Astrocyte of the hippocampus (primary cell): ENCODE data around the gene PHRF1.
"Not testable (repeated sequence)": the region's sequence is repeated elsewhere in the genome, so short reads cannot be mapped to it uniquely, and the experiment has no call there.

Experiments
- DNase-seq: peaks from one replicate; pipeline ENCODE4 v3.0.0; 2011; ENCODE audit warnings: low read depth, low spot score

Gene PHRF1

GRCh38 chr11:573146-573759 lies 3.0 kb upstream of the PHRF1 start:
- DNase-seq: no peak

DNA sequence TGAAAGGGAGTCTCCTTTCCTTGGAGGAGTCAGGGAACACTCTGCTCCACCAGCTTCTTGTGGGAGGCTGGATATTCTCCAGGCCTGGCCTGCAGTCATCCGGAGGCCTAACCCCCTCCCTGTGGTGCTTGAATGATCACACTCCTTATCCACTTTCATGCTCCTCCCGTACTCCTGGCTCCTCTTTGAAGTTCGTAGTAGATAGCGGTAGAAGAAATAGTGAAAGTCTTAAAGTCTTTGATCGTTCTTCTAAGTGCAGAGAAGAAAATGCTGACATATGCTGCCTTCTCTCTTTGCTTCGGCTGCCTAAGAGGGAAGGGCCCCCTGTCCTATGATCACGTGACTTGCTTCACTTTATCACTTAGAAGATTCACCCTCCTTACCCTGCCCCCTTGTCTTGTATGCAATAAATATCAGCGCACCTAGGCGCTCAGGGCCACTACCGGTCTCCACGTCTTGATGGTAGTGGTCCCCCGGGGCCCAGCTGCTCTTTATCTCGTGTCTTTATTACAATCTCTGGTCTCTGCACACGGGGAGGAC lies 2.2 kb upstream of the PHRF1 start:
- not testable (repeated sequence) for DNase-seq

- no peak for DNase-seq
These were observed 1.5 kb upstream of the PHRF1 start for GRCh38 chr11:574632-575312.

DNA sequence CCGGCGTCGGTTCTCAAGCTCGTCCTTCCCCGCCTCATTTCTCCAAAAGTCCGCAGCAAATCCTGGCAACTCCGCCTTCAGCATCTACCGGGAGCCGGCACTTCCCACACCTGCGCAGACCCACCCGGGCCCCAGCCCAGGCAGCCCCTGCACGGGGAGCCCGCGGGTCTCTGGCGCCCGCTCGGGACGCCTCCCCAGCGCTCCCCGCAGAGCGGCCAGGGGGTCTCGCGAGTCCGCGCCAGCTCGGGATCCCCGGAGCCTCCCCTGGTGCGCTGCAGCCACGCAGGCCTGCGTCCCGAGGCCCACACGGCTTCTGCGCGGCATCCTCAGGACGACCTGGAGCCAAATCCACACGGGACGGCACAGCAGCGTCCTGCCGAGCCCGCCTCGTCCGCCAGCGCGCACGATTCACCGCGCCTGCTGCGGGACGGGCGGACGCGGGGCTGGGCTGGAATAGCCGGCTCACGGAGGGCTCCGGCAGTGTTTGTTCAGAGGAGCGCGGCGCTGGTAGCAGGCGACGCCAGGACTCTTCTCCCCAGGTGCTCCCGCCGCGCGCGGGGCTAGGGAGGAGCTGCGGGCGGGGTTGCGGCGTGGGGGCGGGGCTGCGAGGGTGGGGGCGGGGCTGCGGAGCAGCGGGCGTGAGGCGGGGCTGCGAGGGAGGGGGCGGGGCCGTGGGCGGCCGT lies 816 bp upstream of the PHRF1 start:
- peak; percentile 56 for DNase-seq

DNA sequence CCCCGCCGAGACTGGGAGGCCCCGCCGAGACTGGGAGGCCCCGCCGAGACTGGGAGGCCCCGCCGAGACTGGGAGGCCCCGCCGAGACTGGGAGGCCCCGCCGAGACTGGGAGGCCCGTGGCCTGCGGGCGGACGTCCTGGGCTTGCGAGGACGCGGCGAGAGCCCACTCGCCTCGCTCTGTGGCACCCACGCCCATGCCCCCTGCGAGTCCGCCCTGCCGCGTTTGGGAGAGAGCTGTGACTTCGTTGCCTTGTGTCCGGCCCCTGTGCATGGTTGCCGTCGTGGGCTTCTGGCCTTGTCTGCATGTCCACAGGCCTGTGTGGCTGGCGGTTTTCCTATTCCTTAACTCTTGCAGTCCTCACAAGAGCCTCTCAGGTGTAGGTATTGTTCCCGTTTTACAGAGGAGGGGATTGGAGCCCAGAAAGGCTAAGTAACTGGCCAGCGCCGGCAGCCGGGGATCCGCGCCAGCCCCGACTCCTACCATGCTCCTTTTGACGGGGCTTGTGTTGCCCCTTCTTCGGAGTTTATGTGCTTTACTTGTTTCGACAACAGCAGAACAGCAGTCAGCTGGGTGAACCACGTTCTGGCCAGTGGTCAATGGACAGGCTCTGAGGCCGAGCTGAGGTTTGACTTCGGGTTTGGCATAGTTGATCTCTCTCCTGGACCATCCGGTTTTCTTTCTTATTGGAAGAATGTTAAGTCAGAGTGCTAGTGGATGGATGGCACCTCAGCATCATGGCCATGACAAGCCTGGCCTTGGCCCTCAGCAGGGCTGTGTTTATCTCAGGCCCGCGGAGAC lies 741 bp downstream of the PHRF1 start:
- DNase-seq: peak; percentile 27

- no peak for DNase-seq
These were observed 1.3 kb downstream of the PHRF1 start for GRCh38 chr11:577611-577894.

DNA sequence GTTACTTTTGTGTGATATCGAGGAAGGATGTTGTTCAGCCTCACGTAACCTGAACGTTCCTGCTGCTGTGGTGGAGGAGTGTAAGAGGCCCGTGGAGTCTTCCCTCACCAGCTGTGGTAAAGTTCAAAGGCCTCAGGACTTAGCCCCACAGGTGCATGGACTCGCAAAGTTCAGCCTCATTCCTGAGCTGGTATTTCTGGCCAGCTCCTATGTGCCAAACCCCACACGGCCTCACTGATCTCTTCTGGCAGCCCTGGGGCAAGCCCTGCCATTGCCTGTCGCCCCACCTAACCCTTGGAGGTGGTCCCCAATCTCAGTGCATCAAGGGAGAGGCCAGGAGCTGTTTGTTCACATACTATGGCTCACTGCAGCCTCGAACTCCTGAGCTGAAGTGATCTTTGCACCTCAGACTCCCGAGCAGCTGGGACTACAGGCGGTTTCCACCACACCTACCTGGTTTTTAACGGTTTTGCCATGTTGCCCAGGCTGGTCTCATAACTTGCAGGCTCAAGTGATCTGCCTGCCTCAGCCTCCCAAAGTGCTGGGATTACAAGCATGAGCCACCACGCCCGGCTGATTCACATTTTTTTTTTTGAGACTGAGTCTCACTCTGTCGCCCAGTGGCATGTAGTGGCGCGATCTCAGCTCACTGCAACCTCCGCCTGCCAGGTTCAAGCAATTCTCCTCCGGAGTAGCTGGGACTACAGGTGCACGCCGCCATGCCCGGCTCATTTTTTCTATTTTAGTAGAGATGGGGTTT lies 2.2 kb downstream of the PHRF1 start:
- DNase-seq: no peak

- DNase-seq: peak; percentile 27
These were observed 3.7 kb downstream of the PHRF1 start for GRCh38 chr11:579830-580601.

GRCh38 chr11:581342-581741 lies 5.1 kb downstream of the PHRF1 start:
- no peak for DNase-seq

DNA sequence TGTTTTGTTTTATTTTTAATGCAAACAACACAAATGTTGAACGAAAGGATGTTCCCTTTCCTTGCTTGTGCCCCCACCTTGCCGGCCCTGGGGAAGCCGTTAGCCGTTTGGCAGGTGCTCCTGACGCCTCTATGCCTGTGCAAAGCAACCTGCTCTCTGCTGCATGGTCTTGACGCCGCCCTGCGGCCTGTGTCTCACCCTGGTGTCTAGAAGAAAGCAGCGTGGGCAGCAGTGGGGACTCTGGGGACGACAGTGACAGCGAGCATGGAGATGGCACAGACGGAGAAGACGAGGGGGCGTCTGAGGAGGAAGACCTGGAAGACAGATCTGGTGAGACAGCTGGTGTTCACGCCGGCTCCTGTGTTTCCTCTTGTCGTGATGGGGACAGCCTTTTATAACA lies 5.5 kb downstream of the PHRF1 start:
- DNase-seq: no peak

DNA sequence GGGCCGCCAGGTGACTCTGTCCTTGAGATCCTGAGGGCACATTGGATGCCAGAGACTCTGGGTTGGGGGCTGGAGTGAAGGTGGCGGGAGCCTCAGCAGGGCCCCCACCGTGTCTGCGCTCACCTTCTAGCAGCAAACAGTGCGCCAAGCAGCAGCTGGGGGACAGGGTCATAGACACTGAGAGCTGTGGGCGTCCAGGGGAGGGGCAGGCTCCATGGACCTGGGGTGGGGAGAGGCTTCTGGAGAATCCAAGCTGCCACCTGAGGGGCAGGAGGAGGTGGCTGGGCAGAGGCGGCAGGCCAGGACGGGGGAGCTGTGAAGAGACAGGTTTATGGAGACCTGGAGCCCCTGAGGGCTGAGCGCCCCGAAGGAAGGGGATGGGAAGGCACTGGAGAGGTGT lies 8.0 kb downstream of the PHRF1 start:
- DNase-seq: no peak

DNA sequence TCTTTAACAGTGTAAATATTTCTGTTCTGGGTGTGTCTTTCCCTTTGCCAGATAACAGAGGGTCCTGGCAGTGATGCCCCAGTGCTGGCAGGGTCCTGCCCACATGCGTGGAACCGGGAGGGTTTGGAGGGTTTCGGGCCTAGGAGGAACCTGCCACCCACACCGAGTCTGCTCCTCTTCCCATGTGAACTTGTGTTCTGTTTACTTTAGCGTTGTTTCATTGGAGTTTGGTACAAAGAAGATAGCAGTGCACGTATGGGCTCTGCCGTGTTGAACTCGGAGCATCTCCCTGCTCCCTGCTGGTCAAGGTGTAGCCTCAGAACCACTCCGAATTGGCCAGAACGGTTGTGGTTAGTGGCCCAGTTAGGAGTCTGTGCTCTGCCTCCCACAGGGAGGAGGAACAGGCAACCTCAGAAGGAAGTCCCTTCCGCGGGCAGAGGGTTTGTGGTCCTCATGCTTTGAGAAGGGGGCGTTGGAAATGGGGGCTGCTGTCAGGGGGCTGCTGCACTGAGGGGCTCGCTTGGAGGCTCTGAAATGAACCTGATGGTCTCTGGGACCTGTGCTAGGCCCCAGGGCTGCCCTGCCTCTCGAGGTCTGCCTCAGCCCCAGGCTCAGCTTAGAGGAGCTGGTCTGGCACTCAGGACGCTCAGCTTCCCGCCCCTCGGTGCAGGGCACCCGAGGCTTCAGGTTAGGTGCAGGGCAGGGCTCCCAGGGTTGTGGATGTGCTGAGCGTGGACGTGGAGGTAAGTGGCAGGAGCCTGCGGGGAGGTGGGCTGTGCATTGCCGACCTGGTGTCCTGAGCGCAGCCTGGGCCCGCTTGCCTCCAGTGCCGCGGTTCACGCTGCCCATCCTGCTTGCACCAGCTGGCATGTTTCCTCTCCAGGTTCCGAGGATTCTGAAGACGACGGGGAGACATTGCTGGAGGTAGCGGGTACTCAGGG lies 10.4 kb downstream of the PHRF1 start:
- no peak for DNase-seq

- DNase-seq: no peak
These were observed 11.3 kb downstream of the PHRF1 start for GRCh38 chr11:587546-587945.

DNA sequence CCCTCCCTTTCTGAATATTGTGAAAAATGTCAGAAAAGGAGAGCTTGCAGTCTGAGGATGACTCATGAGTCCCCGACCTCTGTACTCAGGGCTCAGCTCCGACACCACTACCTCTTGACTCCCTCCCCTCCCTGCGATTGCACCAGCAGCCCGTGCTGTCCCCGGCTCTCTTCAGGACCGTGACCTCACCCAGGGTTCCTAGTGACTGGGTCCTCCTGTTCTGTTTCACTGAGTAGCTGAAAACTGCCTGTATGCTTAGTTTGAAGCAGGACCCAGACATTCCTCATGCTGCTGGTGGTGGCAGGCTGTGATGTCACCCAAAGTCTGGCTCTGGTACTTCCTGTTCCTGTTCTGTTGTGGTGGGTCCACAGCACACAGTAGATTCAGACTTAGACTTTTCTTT lies 11.7 kb downstream of the PHRF1 start:
- peak; percentile 66 for DNase-seq

DNA sequence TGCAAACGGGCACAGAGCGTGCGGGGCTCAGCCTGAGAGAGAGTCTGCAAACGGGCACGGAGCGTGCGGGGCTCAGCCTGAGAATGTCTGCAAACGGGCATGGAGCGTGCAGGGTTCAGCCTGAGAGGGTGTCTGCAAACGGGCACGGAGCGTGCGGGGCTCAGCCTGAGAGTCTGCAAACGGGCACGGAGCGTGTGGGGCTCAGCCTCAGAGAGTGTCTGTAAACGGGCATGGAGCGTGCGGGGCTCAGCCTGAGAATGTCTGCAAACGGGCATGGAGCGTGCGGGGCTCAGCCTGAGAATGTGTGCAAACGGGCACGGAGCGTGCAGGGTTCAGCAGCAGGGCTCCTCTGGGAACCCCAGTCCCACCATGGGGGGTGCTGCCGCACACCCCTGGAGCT lies 13.5 kb downstream of the PHRF1 start:
- no peak for DNase-seq

DNA sequence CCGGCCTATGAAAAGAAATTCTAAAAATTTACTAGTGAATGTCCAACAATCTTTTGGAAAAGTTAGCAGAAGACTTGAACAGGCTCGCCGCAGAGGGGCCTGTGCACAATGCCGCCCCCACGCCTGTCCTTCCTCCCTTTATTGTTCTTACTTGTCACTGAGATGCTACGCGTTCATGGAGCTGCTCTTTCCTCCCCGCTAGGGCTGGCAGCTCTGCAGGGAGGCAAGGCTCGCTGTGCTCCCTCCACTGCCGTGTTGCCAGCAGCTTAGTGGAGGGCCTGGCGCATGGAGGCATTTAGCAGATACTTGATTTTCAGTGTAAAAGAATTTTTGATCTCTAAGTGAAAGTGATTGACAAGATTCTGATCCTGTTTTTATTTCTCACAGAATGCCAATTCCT lies 14.7 kb downstream of the PHRF1 start:
- no peak for DNase-seq

DNA sequence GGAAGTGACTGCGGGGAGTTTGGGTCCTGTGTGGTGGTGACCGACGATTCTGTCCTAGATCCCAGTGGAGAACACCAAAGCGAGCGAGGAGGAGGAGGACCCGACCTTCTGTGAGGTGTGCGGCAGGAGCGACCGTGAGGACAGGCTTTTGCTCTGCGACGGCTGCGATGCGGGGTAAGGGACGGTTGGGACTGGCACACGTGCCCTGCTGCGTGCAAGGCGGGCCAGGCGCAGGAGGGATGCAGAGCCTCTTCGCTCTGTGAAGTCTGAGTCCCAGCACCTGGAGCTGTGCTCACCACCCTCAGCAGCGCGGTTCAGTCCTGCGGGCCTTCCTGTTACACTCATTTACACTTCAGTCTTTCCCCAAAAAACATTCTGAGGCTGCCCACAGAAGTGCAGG lies 16.2 kb downstream of the PHRF1 start:
- no peak for DNase-seq

- no peak for DNase-seq
These were observed 16.6 kb downstream of the PHRF1 start for GRCh38 chr11:592918-593317.

DNA sequence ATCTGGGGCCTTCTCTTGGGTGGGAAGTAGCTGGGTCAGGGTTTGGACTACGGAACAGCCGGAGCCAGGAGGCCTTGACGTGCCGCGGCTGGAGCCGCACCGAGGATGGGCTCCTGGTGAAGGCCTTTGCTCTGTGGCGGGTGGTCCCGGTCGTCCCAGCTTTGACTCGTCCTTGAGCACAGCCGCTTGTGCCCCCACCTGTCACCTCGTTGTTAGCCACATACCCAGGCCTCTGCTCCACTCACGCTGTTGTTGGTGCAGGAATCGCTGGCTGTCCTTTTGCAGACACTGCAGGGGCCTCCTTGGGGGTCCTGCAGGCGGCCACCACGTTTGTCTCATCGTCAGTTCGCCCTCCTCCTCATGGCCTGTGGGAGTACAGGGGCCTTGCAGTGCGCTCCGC lies 17.1 kb downstream of the PHRF1 start:
- DNase-seq: no peak

GRCh38 chr11:595400-595799 lies 19.1 kb downstream of the PHRF1 start:
- DNase-seq: no peak
